ENCODE data around the gene SERPINB6.
A peak's percentile ranks its signal among the peaks of the same experiment; 100 is the strongest.
"Not testable (repeated sequence)": the region's sequence is repeated elsewhere in the genome, so short reads cannot be mapped to it uniquely, and the experiment has no call there.

Gene SERPINB6

GRCh38 chr6:2971420-2972218, at the start of gene SERPINB6:
Gene SERPINB6, minus strand, starts transcription at chr6:2971567. Its CDS starts 12,235 bp downstream, at chr6:2959332.
- peak in 2 of 4 experiments; percentile 19 to 36 for DNase-seq

GRCh38 chr6:3019749-3020320, 48.5 kb upstream of the SERPINB6 start:
- DNase-seq, result no peak

GRCh38 chr6:3019065-3019464, 47.7 kb upstream of the SERPINB6 start:
- no peak for DNase-seq

- DNase-seq, result no peak
These were observed 45.9 kb upstream of the SERPINB6 start for GRCh38 chr6:3017304-3017703.

GRCh38 chr6:3016473-3017280, 45.3 kb upstream of the SERPINB6 start:
- DNase-seq, result no peak

GRCh38 chr6:3015144-3015543, 43.8 kb upstream of the SERPINB6 start:
- DNase-seq, result no peak

- DNase-seq, result no peak
These were observed 43.3 kb upstream of the SERPINB6 start for GRCh38 chr6:3014675-3015066.

GRCh38 chr6:3013901-3014674, 42.7 kb upstream of the SERPINB6 start:
- DNase-seq, result no peak

GRCh38 chr6:3013486-3013885, 42.1 kb upstream of the SERPINB6 start:
- DNase-seq, result no peak

GRCh38 chr6:3011592-3011991, 40.2 kb upstream of the SERPINB6 start:
- no peak for DNase-seq

- no peak for DNase-seq
These were observed 39.8 kb upstream of the SERPINB6 start for GRCh38 chr6:3011158-3011557.

- no peak for DNase-seq
These were observed 38.6 kb upstream of the SERPINB6 start for GRCh38 chr6:3009930-3010329.

- not testable (repeated sequence) for DNase-seq
These were observed 37.4 kb upstream of the SERPINB6 start for GRCh38 chr6:3008712-3009265.

GRCh38 chr6:3007571-3007970, 36.2 kb upstream of the SERPINB6 start:
- no peak for DNase-seq

- DNase-seq, result no peak
These were observed 35.1 kb upstream of the SERPINB6 start for GRCh38 chr6:3006476-3006875.

GRCh38 chr6:3005874-3006273, 34.5 kb upstream of the SERPINB6 start:
- DNase-seq, result no peak

GRCh38 chr6:3005077-3005476, 33.7 kb upstream of the SERPINB6 start:
- no peak for DNase-seq

GRCh38 chr6:3003226-3003625, 31.9 kb upstream of the SERPINB6 start:
- DNase-seq, result not testable (repeated sequence)

GRCh38 chr6:3001773-3002293, 30.5 kb upstream of the SERPINB6 start:
- no peak for DNase-seq

GRCh38 chr6:3001146-3001772, 29.9 kb upstream of the SERPINB6 start:
- no peak for DNase-seq

GRCh38 chr6:2999618-3000557, 28.5 kb upstream of the SERPINB6 start, which contains the start of gene NQO2:
Gene NQO2, plus strand, starts transcription at chr6:2999894. Its CDS starts 6,659 bp downstream, at chr6:3006553.
- peak; percentile 87 to 93 (median 90) for DNase-seq
